Esophagus squamous epithelium (tissue), 4 donors: ENCODE data around the gene PPHLN1.

ENCODE experiments used
- CTCF ChIP-seq, 6 experiments: fragments of 450-650 bp in 4 of 6; fragments of 200-600 bp in 2 of 6; sonication (generic) in 2 of 6; IDR thresholded peaks; one replicate each; pipeline ENCODE4 v1.5.1; 2016 to 2019; ENCODE audit warnings: antibody characterized with exemption in 6 of 6, mild to moderate bottlenecking in 4 of 6, moderate library complexity in 4 of 6
- POLR2A ChIP-seq, 4 donors: fragments of 450-650 bp; IDR thresholded peaks; one replicate each; pipeline ENCODE4 v1.6.1; 2017; ENCODE audit warnings: antibody characterized with exemption in 4 of 4, mild to moderate bottlenecking in 4 of 4, moderate library complexity in 3 of 4

GRCh38 chr12:42382013-42382696 is 56.2 kb downstream of the PPHLN1 start:
- TF ChIP-seq CTCF (IDR thresholded peaks at IDR 0.05), result no peak
- no peak for TF ChIP-seq POLR2A (IDR thresholded peaks at IDR 0.05)
